Omental fat pad (tissue), 4 donors: ENCODE data around the gene OR2AK2. TPM values are rescaled to one million over a fixed set of nuclear protein-coding genes. Genes with fewer than 3 reads are reported as not detected.

Experiments
- ATAC-seq: fragments of 150-250 bp; one replicate; pipeline ENCODE4 v1.9.1; 2016; ENCODE audit warnings: mild to moderate bottlenecking, moderate library complexity; ENCODE audit not compliant: low FRiP score
- DNase-seq: peaks from one replicate; pipeline ENCODE4 v3.0.0-alpha.2; 2019; ENCODE audit warnings: low spot score
- total RNA-seq, 4 donors: library from RNA; depleted of rRNA; stranded (reverse); fragments of >200 nt; gene quantifications; one replicate each; pipeline ENCODE4 v1.1.0, GENCODE V29; 2016
- TF ChIP-seq, protein P1 (sequence below), 3 donors: fragments of 450-650 bp; IDR thresholded peaks; one replicate each; pipeline ENCODE4 v1.5.1; 2016 to 2017; ENCODE audit warnings: antibody characterized with exemption in 3 of 3, mild to moderate bottlenecking in 3 of 3, moderate library complexity in 2 of 3

Gene OR2AK2
- total RNA-seq, 4 donors from 2014 or later: not detected

GRCh38 chr1:247942624-247943023 is 22.4 kb upstream of the OR2AK2 start:
- ATAC-seq (no peak), DNase-seq (no peak)
- TF ChIP-seq, protein P1, sequence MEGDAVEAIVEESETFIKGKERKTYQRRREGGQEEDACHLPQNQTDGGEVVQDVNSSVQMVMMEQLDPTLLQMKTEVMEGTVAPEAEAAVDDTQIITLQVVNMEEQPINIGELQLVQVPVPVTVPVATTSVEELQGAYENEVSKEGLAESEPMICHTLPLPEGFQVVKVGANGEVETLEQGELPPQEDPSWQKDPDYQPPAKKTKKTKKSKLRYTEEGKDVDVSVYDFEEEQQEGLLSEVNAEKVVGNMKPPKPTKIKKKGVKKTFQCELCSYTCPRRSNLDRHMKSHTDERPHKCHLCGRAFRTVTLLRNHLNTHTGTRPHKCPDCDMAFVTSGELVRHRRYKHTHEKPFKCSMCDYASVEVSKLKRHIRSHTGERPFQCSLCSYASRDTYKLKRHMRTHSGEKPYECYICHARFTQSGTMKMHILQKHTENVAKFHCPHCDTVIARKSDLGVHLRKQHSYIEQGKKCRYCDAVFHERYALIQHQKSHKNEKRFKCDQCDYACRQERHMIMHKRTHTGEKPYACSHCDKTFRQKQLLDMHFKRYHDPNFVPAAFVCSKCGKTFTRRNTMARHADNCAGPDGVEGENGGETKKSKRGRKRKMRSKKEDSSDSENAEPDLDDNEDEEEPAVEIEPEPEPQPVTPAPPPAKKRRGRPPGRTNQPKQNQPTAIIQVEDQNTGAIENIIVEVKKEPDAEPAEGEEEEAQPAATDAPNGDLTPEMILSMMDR (IDR thresholded peaks at IDR 0.05): no peak

DNA sequence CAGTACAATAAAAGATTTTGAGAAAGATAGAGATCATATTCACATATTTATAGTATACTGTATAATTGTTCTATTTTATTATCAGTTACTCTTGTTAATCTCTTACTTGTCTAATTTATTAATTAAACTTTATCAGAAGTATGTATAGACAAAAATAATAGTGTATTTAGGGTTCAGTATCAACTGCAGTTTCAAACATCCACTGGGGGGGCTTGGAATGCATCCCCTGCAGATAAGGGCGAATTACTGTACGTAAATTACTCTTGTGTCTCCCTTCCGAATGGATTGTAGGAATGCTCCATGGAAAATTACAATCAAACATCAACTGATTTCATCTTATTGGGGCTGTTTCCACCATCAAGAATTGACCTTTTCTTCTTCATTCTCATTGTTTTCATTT is 16.5 kb upstream of the OR2AK2 start, which contains the start of gene OR2L8:
Gene OR2L8 (plus strand): TSS at position 301 of the 400 bp plus-strand sequence. CDS start 0 bp downstream, at position 301.
- no peak for ATAC-seq
- TF ChIP-seq, protein P1 (IDR thresholded peaks at IDR 0.05): no peak

GRCh38 chr1:247953408-247953807 is 11.6 kb upstream of the OR2AK2 start:
- TF ChIP-seq, protein P1 (IDR thresholded peaks at IDR 0.05): no peak
- no peak for DNase-seq
- ATAC-seq: no peak

More for the DNA sequence above, 16.5 kb upstream of the OR2AK2 start, which contains the start of gene OR2L8:
- DNase-seq: no peak

- ATAC-seq (no peak), DNase-seq (no peak)
- TF ChIP-seq, protein P1 (IDR thresholded peaks at IDR 0.05): no peak
Measured at GRCh38 chr1:247961791-247962190, 3.2 kb upstream of the OR2AK2 start.

GRCh38 chr1:247962911-247963588 is 2.0 kb upstream of the OR2AK2 start:
- TF ChIP-seq, protein P1 (IDR thresholded peaks at IDR 0.05): no peak
- ATAC-seq: no peak

DNA sequence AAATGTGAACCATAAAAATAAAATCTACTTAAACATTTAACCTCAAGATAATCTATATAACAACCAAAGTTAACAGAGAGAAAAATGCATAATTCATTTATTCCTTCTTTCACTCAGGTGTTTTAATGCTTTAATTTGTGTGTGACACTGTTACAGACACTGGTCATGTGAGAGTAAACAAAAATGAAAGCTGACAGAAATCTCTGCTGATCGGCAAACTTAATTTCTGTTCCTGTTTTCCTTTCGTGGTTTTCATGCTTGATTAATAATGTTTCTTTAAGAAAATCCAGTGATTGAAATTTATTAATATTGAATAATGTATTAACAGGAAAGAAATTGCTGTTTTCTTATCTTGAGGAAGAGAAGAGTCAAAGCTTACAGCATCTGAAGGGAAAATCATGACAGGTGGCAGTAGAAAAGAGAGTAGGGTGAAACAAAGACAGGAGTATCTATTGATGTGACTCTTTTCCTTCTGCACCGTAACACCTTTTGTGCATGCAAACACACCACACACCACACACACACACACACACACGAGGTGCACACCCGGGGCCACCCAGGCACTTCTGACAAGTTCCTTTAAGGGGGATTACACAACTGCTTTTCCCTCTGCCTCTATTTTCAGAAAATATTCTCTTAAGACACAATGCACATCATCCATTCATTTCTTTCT is 1.6 kb downstream of the OR2AK2 start:
- TF ChIP-seq, protein P1 (IDR thresholded peaks at IDR 0.05): no peak
- DNase-seq: no peak
- no peak for ATAC-seq

More at GRCh38 chr1:247962911-247963588, 2.0 kb upstream of the OR2AK2 start:
- no peak for DNase-seq
